ENCODE measurements around the gene PPP1R3G. TPM values are rescaled to one million over a fixed set of nuclear protein-coding genes. Genes with fewer than 3 reads are reported as not detected.

Gene PPP1R3G
- total RNA-seq, 1 experiment from 2014 or later: 0.44 TPM

- ChIA-PET CTCF (no interaction called here), POLR2A (no interaction called here)
- DNase-seq (ENCODE audit: low read depth, low spot score) (no peak), ATAC-seq (no peak)
- BruUV-seq (replicated peaks): no TSS peak
- no peaks in the 10 kb centered on the region for H3K9me3 ChIP-seq (ENCODE audit: control insufficient read depth, insufficient read depth, low read depth, low read length)
- in situ Hi-C loops (cut with HindIII; ENCODE audit: low pct_unique_long_range_greater_than_20kb, low sequenced_read_pairs) (no loop called here), intact Hi-C loops (cut with micrococcal nuclease; ENCODE audit: unreplicated experiment) (no loop called here)
- H3K4me3 ChIP-seq (ENCODE audit: low read depth in 2 of 2, low read length in 2 of 2): no peak overlapping the region
- H3K27ac ChIP-seq (ENCODE audit: low read length): no peak overlapping the region
- H3K4me1 ChIP-seq (ENCODE audit: control insufficient read depth, insufficient read depth, low read length): no peaks in the 10 kb centered on the region
- H3K36me3 ChIP-seq (ENCODE audit: control insufficient read depth, insufficient read depth, low read length): no peaks in the 10 kb centered on the region
- no peaks in the 10 kb centered on the region; the same call in none of the 2 replicates for H3K27me3 ChIP-seq (ENCODE audit: control insufficient read depth, insufficient read depth, low read length)
- no peak for TF ChIP-seq CTCF (IDR thresholded peaks at IDR 0.05)
- TF ChIP-seq POLR2AphosphoS5 (IDR thresholded peaks at IDR 0.05; ENCODE audit: low read depth, low read length): no peak
- TF ChIP-seq TCF7L2 (IDR thresholded peaks at IDR 0.05; ENCODE audit: low read depth, low read length): no peak
- no peak for TF ChIP-seq SIN3A (IDR thresholded peaks at IDR 0.05; ENCODE audit: borderline replicate concordance, insufficient read depth, low read depth, low read length)
- no peak for TF ChIP-seq REST (IDR thresholded peaks at IDR 0.05; ENCODE audit: insufficient read depth in 1 of 2, low read depth in 2 of 2, low read length in 1 of 2)
Observed at GRCh38 chr6:5088780-5089179, 3.6 kb downstream of the PPP1R3G start.

DNA sequence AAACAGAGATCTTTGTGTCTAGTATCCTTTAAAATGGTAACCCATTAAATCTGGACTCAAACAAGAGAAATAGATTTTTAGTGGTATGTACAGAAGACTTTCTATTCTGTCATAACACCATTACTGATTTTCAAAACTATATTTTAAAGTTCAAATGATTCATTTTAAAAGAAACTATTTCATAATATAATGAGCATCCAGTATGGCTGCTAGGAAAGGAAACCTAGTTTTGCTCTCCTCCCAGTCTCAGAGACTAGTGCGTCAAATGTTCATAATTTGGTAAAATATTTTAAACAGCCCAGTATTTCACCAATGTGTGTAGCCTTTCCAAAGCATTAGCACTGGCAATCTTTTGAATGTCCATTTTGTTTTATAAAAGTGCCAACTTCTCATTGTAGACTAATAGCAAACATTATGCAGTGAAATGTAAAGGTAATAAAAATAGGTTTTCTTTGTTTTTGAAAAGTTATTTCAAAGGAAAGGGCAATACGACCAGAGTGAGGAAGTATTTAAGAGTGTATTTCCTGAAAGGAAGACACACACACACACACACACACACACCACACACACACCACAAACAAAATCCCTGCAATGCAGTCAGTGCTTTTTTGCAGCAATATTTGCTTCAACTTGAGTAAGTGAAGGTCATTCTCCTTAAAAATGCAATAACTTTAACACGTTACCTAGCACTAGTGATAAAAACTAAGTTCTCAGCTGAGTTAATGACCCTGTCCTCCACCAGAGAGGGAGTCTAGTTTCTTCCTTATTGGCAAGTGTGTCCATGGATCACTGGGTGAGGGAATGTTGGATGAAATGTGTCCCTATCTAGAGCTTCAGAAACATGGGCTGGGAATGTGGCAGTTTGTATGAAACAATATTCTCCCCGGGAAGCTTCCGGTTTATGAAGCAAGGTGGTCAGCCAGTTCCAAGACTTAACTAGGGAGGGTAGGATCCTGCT lies 4.6 kb downstream of the PPP1R3G start:
- no TSS peak for BruUV-seq (replicated peaks)
- Histone ChIP-seq H3K4me1 (ENCODE audit: control insufficient read depth, insufficient read depth, low read length) (no peaks in the 10 kb centered on the region), H3K36me3 (ENCODE audit: control insufficient read depth, insufficient read depth, low read length) (no peaks in the 10 kb centered on the region), H3K27me3 (ENCODE audit: control insufficient read depth, insufficient read depth, low read length) (no peaks in the 10 kb centered on the region; the same call in none of the 2 replicates), H3K9me3 (ENCODE audit: control insufficient read depth, insufficient read depth, low read depth, low read length) (no peaks in the 10 kb centered on the region), H3K27ac (ENCODE audit: low read length) (no peak overlapping the region), H3K4me3 (ENCODE audit: low read depth in 2 of 2, low read length in 2 of 2) (no peak overlapping the region)
- ATAC-seq (no peak), DNase-seq (ENCODE audit: low read depth, low spot score) (no peak)
- in situ Hi-C loops (cut with HindIII; ENCODE audit: low pct_unique_long_range_greater_than_20kb, low sequenced_read_pairs): no loop called here
- CTCF ChIA-PET: no interaction called here
- TF ChIP-seq REST (IDR thresholded peaks at IDR 0.05; ENCODE audit: insufficient read depth in 1 of 2, low read depth in 2 of 2, low read length in 1 of 2) (no peak), SIN3A (IDR thresholded peaks at IDR 0.05; ENCODE audit: borderline replicate concordance, insufficient read depth, low read depth, low read length) (no peak), CTCF (IDR thresholded peaks at IDR 0.05) (no peak), TCF7L2 (IDR thresholded peaks at IDR 0.05; ENCODE audit: low read depth, low read length) (no peak), POLR2AphosphoS5 (IDR thresholded peaks at IDR 0.05; ENCODE audit: low read depth, low read length) (no peak)
- POLR2A ChIA-PET: no interaction called here
- intact Hi-C loops (cut with micrococcal nuclease; ENCODE audit: unreplicated experiment): no loop called here
